GM21717 (cell line): ENCODE data around the gene NDUFV1.
"Not testable (repeated sequence)": the region's sequence is repeated elsewhere in the genome, so short reads cannot be mapped to it uniquely, and the experiment has no call there.

Experiments used
- ATAC-seq: cut with Tn5 transposase; IDR thresholded peaks from one replicate; pipeline ENCODE4 v1.9.1; 2021; ENCODE audit warnings: mild to moderate bottlenecking, moderate library complexity; ENCODE audit not compliant: unreplicated experiment

NDUFV1 gene

DNA sequence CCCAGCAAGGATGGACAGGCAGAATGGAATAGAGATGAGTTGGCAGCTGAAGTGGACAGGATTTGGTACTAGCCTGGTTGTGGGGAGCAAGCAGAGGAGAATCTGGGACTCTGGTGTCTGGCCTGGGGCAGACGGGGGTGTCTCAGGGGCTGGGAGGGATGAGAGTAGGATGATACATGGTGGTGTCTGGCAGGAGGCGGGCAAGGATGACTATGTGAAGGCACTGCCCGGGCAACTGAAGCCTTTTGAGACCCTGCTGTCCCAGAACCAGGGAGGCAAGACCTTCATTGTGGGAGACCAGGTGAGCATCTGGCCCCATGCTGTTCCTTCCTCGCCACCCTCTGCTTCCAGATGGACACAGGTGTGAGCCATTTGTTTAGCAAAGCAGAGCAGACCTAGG, 20.8 kb upstream of the NDUFV1 start:
- no peak for ATAC-seq

DNA sequence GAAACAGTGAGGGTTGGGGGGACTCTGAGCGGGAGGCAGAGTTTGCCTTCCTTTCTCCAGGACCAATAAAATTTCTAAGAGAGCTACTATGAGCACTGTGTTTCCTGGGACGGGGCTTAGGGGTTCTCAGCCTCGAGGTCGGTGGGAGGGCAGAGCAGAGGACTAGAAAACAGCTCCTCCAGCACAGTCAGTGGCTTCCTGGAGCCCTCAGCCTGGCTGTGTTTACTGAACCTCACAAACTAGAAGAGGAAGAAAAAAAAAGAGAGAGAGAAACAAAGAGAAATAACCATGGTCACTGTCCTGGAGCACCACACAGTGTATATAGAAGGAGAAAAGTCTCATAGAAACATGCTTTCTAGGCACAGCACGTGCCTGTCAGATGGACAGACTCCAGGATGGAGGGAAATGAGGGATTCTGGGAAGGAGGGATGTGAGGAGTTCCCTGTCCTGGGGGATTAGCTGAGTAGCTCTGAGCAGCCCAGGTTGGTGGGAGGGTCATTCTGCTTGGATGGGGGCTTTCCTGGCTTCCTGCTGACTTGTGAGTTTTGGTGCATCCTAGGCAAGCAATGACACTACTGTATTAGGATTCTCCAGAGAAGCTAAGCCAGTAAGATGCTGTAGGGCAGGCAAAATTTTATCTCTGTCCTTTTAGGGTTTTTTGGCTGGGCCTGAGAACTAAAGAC, 20.0 kb upstream of the NDUFV1 start:
- ATAC-seq: no peak

DNA sequence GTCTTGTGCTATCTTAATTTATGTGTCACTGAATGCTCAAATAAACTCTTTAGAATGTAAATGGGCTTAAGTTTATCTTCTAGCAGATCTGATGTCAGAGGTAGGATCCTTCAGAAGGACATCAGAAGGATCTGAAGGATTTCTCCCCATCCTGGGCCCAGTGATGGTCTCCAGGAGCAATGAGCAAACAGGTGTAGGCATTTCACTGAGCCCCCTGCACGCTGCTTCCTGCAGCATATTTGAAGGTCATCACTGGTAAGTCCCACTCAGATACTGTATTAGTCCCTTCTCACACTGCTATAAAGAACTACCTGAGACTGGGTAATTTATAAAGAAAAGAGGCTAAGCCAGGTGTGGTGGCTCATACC, 18.6 kb upstream of the NDUFV1 start:
- no peak for ATAC-seq

DNA sequence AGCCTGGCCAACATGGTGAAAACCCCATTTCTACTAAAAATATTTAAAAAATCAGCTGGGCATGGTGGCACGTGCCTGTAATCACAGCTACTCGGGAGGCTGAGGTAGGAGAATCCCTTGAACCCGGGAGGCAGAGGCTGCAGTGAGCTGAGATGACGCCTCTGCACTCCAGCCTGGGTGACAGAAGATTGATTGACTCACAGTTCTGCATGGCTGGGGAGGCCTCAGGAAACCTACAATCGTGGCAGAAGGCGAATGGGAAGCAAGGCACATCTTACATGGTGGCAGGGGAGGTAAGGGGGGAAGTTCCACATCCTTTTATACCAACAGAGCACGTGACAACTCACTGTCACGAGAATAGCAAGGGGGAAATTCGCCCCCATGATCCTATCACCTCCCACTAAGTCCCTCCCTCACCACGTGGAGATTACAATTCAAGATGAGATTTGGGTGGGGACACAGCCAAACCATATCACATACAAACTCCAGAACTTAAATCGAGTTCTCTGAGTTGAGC, 17.8 kb upstream of the NDUFV1 start:
- not testable (repeated sequence) for ATAC-seq

DNA sequence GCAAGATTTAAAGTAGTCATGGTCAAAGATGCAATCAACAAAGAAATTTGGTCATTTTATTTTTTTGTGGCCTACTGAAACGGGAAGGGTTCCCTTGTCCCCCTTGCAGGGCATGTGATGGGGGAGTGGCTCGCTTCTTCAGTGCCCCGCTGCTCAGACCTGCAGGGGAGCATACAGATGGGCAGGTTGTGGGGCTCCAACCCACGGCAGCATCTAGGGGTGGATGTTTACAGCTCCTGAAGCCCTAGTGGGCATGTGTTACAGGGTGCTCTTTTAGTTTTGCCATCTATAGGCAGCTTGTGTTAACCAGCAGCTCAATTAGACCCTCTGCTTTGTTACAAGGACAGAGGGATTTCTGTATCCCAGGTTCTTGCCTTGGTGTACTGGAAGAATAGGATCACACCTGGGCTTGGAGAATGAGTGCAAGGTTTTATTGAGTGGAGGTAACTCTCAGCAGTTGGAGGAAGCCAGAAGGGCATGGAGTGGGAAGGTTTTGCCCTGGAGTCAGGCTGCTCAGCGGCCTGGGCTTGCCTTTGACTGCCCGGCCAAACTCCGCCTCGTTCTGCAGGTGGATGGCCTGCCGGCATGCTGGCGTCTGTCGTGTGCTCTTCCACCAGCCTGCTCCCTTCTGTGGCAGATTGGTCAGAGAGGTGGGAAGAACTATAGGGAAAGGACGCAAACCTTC, 13.7 kb upstream of the NDUFV1 start:
- no peak for ATAC-seq

DNA sequence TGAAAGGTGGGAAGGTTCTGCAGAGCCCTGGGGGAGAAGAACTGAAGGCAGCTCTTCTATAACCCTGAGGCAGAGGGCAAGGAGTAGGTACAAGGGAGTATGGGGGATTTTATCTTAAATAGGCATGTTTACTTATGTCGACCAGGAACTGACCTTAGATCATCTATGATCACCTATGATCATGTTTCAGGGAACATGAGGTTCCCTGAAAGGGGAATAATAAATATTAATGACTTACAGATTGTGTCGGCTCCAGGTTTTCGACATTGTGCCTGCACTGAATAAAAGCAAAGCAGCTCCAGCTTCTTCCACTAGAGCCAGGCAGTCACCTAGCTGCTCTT, 13.2 kb upstream of the NDUFV1 start:
- ATAC-seq: no peak

DNA sequence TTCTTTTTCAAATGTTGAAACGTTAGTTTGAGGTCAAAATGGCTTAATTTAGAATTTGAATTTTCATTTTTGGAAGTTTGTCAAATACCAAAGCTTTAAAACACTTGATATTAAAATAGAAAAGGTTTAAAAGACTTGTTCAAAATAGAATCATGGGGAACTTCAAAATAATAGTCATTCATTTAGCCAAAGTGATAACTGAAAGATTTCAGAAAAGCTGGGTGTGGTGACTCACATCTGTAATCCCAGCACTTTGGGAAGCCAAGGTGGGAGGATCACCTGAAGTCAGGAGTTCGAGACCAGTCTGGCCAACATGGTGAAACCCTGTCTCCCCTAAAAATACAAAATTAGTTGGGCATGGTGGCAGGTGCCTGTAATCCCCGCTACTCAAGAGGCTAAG, 12.3 kb upstream of the NDUFV1 start:
- ATAC-seq: no peak

DNA sequence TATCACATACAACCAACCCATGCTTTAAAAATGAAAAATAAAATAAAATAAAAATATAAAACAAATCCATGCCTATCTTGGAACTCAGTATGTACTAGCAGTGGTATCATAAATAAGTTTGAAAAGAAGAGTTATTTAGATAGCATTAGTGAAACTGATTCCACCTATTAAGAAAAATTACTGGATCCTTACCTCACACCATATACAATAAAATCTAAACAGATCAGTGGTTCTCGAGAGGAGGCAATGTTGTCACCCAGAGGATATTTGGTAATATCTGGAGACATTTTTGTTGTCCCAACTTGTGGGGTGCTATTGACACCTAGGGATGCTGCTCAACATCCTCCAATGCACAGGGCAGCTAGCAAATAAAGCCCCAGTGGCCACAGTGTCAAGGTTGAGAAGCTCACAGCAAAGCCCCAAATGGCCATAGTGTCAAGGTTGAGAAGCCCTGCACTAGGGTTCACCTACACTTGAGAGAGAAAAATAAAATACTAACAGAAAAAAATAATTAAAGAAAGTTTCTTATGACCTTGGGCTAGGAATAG, 9.9 kb upstream of the NDUFV1 start:
- ATAC-seq: no peak

DNA sequence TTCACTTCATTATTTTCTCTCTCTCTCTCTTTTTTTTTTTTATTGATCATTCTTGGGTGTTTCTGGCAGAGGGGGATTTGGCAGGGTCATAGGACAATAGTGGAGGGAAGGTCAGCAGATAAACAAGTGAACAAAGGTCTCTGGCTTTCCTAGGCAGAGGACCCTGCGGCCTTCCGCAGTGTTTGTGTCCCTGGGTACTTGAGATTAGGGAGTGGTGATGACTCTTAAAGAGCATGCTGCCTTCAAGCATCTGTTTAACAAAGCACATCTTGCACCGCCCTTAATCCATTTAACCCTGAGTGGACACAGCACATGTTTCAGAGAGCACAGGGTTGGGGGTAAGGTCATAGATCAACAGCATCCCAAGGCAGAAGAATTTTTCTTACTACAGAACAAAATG, 9.3 kb upstream of the NDUFV1 start:
- ATAC-seq: not testable (repeated sequence)

DNA sequence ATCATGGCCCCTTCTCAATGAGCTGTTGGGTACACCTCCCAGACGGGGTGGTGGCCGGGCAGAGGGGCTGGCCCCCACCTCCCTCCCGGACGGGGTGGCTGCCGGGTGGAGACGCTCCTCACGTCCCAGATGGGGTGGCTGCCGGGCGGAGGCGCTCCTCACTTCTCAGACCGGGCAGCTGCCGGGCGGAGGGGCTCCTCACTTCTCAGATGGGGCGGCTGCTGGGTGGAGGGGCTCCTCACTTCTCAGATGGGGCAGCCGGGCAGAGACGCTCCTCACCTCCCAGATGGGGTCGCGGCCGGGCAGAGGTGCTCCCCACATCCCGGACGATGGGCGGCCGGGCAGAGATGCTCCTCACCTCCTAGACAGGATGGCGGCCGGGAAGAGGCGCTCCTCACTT, 8.8 kb upstream of the NDUFV1 start:
- not testable (repeated sequence) for ATAC-seq

DNA sequence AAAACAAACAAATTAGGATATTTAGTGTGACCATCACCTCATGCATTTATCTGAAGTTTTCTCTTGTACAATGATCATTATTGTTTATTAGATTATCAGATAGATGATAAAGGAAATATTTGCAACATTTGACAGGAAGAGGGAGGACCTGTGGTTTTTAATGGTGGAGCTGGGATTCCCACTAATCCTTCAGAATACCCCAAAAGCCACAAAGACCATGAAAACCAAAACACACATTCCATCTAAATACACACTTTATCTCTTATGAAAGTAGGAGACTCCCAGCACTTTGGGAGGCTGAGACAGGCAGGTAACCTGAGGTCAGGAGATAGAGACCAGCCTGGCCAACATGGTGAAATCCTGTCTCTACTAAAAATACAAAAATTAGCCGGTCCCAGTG, 7.6 kb upstream of the NDUFV1 start:
- no peak for ATAC-seq

DNA sequence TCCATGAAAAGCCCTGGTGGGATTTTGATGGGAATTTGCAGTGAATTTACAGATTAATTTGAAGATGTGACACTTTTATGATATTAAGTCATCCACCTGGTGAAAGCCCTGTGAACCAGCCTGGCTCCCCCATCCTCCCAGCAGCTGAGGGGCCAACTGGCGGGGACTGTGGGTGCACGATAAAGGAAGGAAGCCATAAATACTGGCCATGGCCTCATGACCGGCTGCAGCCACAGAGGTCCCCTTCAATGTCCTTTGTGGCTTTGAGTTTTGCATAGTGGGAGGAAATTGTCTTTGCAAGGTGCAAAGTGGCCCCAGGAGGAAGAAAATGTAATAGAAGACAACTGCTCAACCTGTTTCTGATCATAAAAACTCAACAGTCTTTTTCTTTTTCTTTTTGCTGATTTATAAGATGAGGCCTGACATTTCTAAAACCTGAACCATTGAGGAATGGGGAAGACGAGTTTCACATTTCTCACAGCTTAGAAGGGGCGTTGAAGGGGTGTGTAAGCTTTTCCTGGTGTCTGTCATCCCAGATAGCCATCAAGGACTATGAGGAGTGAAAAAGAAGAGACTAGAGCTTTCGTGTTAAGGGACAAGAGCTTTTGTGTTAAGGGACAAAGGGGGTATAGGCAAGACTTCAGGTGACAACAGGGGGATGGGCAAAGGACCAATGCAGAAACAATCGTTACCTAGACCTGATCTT, 6.3 kb upstream of the NDUFV1 start:
- no peak for ATAC-seq

DNA sequence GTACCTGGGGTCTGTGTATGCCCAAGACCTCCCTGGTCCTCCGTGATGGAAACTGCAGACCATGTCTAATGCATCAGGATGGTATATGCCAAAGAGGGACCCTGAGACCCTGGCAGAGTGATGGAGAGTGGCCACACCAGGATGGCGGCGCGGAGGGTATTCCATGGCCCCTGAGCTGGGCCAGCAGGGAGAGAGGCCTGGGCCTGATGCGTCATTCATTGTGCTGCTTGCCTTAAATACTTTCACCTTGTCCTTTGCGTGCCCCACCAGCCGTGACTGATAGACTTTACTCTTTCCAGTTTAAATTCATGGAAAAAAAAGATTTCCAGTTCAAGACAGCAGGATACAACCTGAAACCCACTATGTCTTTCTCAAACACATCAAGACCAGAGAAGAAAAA, 5.6 kb upstream of the NDUFV1 start:
- ATAC-seq: no peak

DNA sequence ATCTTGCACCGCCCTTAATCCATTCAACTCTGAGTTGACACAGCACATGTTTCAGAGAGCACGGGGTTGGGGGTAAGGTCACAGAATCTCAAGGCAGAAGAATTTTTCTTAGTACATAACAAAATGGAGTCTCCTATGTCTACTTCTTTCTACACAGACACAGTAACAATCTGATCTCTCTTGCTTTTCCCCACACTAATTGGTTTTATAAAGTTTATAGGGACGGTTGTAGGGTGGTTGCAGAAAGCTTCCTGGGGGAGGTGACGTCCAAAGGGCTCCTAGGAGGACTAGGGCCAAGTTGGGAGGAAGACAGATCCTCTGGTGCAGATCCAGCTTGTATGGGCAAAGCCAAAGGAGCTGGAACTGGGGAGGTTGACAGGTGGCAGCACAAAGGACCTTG, 2.6 kb upstream of the NDUFV1 start:
- ATAC-seq: not testable (repeated sequence)

DNA sequence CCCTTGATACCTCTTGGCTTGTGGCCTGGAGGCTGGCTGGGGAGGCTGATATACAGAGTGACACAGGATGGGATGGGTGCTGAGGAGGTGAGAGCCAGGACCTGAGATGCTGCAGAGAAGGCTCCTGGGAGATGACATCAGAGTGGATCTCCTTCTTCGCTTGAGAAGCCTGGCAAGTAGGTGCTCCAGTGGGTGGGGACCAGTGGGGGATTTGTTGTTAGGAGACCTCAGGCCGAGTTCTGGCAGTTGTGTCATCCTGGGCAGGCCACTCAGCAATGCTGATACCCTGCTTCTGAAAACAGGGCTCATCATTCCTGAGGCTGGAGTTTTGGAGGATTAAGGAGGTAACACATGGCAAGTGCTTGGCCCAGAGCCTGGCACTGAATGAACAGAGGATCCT, 1.9 kb upstream of the NDUFV1 start:
- no peak for ATAC-seq

DNA sequence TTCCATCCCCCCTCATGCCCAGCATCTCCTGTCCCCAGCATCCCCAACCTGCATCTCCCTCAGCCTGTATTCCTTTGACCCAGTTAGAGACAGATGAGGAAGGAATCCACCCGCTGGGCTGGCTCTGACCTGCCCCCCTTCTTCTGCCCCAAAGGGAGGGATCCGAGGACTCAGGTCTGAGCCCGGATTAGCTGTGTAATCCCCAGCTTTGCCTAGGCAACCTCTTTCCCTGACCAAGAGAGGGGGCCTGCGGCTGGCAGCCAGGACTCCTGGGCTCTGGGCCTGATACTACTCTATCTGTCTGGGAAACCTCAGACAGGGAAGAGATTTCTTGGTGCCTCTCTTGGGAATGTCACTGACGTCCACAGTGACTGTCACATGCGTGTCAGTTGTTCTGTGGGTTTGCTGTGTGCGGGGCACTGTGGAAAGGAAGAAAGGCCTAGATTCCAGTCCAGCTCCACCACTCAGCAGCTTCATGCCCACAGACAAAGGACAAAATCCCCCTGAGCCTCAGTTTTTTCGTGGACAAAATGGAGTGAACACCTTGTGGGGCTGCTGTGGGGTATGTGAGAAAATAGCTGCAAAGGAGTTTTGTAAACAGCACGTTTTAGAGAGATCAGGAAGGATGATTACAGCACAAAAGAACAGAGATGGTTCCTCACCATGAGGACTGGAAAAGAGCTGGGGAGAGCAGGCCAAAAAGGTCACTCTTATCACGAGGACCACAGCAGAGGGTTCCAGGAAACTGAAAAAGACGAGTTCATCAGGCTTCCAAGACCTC, 1.3 kb upstream of the NDUFV1 start:
- ATAC-seq: no peak

DNA sequence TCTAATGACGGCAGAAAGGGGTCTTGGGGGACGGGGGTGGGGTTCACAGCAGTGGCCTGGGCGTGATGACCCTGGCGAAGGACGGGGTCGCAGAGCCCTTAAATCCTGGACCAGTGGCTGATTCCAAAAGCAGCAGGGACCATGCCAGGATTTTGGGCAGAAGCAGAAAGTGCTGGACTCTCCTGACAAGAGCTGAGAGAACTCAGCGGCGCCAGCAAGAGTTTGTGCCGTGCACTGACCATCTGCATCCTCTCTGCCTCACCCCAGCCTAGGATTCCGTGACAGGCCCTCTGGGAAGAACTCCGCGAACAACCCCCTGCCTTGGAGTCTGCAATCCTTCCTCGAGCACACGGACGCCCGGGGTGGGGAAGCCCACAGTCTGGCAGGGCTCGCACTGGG, 644 bp upstream of the NDUFV1 start:
- peak; percentile 22 for ATAC-seq

DNA sequence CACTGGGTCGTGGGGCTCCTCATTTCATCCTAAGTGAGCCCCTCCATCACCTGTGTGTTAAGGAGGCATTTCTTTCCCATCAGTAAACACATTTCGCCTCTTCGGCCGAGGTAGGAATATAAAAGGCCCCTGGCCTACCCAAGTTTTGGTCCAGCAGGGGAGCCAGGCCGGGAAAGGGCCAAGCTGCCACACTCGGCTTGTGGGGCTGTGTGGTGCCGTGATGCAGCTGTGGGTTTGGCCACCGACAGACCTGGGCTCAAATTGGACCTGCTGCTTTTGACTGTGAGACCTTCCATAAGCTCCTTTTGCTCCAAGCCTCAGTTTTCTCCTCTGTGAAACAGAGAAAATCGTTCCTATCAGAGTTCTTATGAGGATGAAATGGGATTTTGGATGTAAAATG, 771 bp downstream of the NDUFV1 start:
- no peak for ATAC-seq

DNA sequence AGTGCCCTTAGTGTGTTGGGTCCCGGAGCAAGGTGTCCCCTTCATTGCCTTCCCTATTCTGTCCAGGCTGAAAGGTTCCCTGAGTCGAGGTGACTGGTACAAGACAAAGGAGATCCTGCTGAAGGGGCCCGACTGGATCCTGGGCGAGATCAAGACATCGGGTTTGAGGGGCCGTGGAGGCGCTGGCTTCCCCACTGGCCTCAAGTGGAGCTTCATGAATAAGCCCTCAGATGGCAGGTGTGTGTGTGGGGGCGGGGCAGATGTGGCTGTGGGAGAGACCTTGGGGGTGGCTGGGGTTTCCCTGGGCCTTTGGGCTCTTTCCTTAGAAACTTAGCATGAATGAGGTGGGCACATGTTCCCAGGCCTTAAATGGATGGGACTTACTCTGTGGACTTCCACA, 1.8 kb downstream of the NDUFV1 start:
- ATAC-seq: no peak

DNA sequence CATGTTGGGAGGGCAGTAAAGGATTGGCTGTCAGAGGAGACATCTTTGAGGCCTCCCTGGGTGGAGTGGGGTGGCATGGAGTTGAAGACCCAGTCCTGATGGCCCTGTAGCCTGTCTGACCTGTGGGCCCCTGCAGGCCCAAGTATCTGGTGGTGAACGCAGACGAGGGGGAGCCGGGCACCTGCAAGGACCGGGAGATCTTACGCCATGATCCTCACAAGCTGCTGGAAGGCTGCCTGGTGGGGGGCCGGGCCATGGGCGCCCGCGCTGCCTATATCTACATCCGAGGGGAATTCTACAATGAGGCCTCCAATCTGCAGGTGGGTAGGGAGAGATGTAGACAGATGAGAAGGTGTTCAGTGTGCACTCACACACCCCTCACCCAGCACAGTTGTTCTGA, 2.6 kb downstream of the NDUFV1 start:
- ATAC-seq: no peak

DNA sequence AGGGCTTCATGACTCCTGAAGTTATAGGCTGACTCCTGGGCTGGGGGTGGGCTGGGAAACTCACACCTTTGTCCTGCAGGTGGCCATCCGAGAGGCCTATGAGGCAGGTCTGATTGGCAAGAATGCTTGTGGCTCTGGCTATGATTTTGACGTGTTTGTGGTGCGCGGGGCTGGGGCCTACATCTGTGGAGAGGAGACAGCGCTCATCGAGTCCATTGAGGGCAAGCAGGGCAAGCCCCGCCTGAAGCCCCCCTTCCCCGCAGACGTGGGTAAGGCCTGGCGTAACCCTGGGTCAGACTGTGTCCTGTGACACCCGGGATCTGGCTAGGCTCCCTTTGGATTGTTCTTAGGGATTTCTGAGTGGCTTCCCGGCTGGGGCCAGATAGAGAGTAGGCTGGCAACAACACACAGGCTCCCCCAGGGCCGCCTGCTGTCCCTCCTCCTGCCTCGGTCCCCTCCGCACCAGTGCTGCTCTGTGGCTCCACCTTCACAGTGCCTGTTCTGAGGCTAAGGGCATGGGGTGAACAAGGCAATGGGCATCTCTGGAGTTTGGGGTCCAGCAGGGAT, 3.6 kb downstream of the NDUFV1 start:
- ATAC-seq: no peak
